ENCODE results near the gene RAD50.

Gene RAD50

DNA sequence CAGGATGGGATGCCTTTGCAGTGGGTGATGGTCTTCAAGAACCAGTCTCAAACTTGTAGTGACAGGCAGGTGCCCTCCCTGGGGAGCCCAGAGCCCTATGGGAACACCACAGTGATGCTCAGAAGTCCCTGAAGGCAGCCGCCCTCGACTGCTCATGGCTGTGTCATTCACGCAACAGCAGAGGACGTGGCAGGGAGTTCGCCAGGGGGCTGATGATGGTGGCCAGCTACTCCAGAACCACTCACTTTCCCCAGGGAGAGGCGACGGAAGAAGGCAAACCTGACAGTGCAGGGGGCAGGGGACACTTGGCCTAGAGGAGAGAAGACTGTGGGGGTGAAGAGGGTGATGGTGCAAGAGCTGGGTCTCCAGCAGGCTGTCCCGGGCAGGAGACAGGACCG lies 105.2 kb downstream of the RAD50 start:
- TF ChIP-seq, protein P1, sequence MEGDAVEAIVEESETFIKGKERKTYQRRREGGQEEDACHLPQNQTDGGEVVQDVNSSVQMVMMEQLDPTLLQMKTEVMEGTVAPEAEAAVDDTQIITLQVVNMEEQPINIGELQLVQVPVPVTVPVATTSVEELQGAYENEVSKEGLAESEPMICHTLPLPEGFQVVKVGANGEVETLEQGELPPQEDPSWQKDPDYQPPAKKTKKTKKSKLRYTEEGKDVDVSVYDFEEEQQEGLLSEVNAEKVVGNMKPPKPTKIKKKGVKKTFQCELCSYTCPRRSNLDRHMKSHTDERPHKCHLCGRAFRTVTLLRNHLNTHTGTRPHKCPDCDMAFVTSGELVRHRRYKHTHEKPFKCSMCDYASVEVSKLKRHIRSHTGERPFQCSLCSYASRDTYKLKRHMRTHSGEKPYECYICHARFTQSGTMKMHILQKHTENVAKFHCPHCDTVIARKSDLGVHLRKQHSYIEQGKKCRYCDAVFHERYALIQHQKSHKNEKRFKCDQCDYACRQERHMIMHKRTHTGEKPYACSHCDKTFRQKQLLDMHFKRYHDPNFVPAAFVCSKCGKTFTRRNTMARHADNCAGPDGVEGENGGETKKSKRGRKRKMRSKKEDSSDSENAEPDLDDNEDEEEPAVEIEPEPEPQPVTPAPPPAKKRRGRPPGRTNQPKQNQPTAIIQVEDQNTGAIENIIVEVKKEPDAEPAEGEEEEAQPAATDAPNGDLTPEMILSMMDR (IDR thresholded peaks at IDR 0.05; ENCODE audit: insufficient read depth, low read depth, low read length, missing control alignments): no peak
- H3K4me3 ChIP-seq (ENCODE audit: low read length): no peak overlapping the region
- DNase-seq (ENCODE audit: low read depth): no peak

DNA sequence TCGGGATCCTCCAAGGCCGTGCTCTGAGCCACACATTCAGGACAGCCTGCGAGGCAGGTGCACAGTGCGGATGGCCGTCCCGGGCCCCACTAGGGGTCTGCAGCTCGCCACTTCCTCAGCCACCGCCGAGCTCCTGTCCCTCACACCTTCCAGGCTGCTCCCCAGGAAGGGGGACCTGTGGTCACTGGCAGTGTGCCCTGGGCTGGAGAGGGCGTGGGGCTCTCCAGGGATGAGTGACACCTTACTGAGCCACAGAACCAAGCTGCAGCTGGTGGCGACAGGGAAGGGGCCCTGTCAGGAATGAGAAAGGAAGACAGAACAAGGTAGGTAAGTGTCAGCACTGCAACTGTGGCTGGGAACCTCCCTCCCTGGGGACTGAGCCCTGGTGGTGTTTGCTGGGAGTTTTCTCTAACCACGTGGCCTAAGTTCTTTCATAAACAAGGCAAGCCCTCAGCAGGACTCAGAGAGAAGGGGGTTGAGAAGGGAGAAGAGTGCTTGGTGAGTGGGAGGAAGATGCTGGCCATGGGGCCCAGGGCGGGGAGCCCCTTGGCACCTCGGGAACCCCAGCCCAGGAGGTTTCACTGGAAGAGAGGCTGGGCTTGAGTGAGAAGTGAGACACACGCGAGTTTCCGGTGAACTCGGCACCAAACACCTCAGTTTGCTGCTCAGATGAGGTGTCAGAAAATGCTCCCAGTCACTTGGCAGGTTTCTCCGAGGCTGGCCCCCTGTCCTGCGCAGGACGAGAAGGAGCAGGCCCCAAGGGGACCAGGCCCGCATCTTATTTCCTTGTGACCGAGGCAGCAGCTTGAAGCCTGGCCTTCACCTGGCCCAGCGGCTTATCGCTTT lies 106.4 kb downstream of the RAD50 start:
- no peak for DNase-seq (ENCODE audit: low read depth)
- TF ChIP-seq, protein P1 (IDR thresholded peaks at IDR 0.05; ENCODE audit: insufficient read depth, low read depth, low read length, missing control alignments): no peak
- H3K4me3 ChIP-seq (ENCODE audit: low read length): no peak overlapping the region

DNA sequence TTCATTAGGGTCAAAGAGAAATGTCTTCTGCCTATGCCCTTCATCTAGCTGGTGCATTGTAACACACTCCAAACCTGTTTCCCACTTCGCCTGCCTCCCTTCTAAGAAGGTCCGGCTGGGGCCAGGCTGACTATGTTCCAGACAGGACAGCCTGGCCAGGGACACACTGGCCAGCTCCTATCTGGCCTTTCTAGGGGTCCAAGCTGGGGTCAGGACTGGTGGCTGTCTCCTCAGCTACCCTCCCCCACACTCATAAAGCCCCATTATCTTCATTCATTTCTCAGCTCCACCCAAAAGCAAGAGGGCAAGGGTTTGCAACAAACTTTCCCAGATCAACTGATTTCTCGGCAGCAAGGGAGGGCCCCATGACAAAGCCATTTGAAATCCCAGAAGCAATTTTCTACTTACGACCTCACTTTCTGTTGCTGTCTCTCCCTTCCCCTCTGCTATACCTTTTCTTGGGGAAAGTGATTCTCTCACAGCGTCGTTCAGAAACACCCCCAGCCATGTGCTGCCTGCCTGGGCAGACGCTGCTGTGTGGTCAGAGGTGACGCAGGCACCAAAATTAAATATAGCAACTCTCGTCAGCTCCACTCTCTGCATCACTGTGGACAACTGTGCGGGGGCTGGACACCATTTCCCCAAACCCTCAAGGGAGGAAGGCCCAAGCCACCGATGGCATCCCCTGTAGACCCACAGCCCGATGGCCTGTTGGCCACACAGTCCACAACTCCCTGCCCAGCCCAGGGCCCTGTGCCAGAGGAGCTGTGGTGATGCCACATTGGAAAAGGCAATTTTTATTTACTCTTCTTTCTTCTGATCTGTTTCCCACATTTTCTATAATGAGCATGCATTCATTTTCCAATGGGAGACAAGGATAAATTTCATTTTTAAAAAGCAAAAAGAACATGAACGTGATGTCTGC lies 107.3 kb downstream of the RAD50 start:
- no peak overlapping the region for H3K4me3 ChIP-seq (ENCODE audit: low read length)
- TF ChIP-seq, protein P1 (IDR thresholded peaks at IDR 0.05; ENCODE audit: insufficient read depth, low read depth, low read length, missing control alignments): no peak
- no peak for DNase-seq (ENCODE audit: low read depth)

DNA sequence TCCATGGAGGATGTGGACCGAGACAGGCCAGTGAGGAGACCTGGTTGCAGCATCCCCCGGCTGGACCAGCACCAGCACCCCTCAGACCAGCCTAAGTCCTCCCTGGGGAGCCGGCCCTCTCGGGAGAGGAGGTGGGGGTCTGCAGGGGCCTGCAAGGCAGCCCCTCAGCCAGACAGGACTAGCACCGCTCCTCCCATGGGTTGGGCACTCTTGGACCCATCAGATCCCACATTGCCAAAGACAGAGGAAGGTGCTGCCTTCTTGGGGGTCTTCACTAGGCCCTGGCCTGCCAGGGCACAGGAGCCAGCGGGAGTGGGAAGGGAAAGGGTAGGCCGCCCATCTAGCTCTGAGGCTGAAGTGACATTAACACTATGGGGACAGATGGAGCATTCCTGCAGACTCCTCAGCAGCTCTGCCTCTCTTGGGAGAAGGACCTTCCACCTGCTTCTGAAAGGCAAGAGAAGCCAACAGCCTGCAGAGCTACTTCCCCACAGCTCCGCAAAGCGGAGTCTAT lies 108.0 kb downstream of the RAD50 start:
- no peak for DNase-seq (ENCODE audit: low read depth)
- no peak overlapping the region for H3K4me3 ChIP-seq (ENCODE audit: low read length)
- TF ChIP-seq, protein P1 (IDR thresholded peaks at IDR 0.05; ENCODE audit: insufficient read depth, low read depth, low read length, missing control alignments): no peak

DNA sequence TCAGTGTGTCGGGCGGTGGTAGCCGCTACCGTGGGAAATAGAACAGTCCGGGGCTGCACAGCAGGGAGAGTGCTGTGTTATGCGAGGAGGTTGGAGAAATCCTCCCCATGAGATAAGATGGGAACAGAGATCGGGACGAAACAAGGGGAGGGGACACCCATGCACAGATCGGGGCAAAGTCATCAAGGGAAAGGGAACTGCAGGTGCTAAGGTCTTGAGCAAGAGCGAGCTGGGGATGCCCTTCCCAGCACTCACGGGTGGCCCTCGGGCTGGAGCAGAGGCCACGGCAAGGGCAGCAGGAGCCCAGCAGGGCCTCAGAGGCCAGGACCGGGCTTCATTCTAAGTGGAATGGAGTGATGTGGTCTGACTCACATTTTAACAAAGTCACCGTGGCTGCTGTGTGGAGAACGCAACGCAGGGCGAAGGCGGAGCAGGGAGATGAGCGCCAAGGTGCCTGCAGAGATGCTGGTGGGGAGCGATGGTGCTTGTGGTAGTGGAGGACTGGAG lies 108.8 kb downstream of the RAD50 start:
- no peak overlapping the region for H3K4me3 ChIP-seq (ENCODE audit: low read length)
- TF ChIP-seq, protein P1 (IDR thresholded peaks at IDR 0.05; ENCODE audit: insufficient read depth, low read depth, low read length, missing control alignments): no peak
- no peak for DNase-seq (ENCODE audit: low read depth)

DNA sequence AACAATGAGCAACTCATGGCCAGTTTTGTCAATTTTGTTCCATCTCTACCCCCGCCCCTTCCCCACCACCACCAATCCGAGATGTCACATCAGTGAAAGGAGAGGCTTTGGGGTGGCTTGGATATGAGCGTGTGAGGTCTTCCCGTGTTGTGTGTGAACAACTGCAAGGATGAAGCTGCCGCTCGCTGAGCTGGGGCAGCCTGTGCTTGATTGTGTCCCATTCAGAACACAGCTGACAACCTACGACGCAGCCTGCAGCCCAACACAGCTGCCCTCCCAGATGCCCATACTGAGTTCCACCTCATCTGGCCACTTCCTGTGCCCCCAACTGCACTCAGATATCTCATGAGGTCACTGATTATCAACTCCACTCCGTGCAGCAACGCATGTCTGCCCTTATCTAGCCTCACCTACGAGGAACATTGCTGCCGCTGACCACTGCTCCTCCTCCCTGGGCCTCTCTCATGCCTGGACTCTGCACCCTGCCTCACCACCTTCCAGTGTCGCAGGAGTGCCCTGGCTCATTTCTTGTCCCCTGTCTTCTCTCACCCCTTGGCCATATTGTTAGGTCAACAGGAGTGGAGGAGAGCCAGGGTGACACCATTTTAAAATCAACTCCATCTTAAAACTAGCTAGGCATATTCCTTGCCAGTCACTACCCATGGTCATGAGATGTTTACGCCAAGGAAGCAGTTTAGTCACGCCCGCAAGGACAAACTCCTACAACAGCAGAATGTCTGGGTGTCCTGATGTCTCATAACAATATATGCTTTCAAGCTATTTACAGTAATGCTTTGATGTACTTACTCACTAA lies 109.7 kb downstream of the RAD50 start:
- no peak overlapping the region for H3K4me3 ChIP-seq (ENCODE audit: low read length)
- TF ChIP-seq, protein P1 (IDR thresholded peaks at IDR 0.05; ENCODE audit: insufficient read depth, low read depth, low read length, missing control alignments): no peak
- DNase-seq (ENCODE audit: low read depth): no peak

Data from epithelial cell of esophagus (primary cell).